OCI-LY1 (cell line): Measurements from ENCODE around the gene NSUN2.
"Not testable (repeated sequence)": the region's sequence is repeated elsewhere in the genome, so short reads cannot be mapped to it uniquely, and the experiment has no call there.

Experiments used
- H2AFZ ChIP-seq: fragments of 200-600 bp; sonication (generic), shearing (Covaris generic); 2 replicates; pipeline ENCODE4 v1.6.0; 2014; ENCODE audit warnings: antibody characterized with exemption, mild to moderate bottlenecking, low read length
- H3F3A ChIP-seq: fragments of 200-600 bp; sonication (generic), shearing (Covaris generic); 2 replicates; pipeline ENCODE4 v1.6.0; 2014; ENCODE audit warnings: mild to moderate bottlenecking, antibody characterized with exemption, low read length, moderate library complexity; ENCODE audit not compliant: insufficient read depth
- H3K27ac ChIP-seq: fragments of 200-600 bp; sonication (generic); 2 replicates; pipeline ENCODE4 v1.5.1; 2014; ENCODE audit warnings: low read length, mixed run types, mild to moderate bottlenecking, low read depth; ENCODE audit not compliant: poor library complexity, severe bottlenecking
- H3K27me3 ChIP-seq: fragments of 200-600 bp; sonication (generic); 2 replicates; pipeline ENCODE4 v1.6.0; 2014; ENCODE audit warnings: antibody characterized with exemption, mild to moderate bottlenecking, low read length, moderate library complexity; ENCODE audit not compliant: insufficient read depth
- H3K36me3 ChIP-seq: fragments of 200-600 bp; sonication (generic); 2 replicates; pipeline ENCODE4 v1.6.1; 2014; ENCODE audit warnings: mild to moderate bottlenecking, antibody characterized with exemption, low read length, moderate library complexity, mixed read lengths; ENCODE audit not compliant: insufficient read depth
- H3K4me1 ChIP-seq: fragments of 200-600 bp; sonication (generic); 2 replicates; pipeline ENCODE4 v1.5.1; 2014; ENCODE audit warnings: mild to moderate bottlenecking, low read length, moderate library complexity; ENCODE audit not compliant: insufficient read depth, severe bottlenecking
- H3K4me2 ChIP-seq: fragments of 200-600 bp; sonication (generic), shearing (Covaris generic); 2 replicates; pipeline ENCODE4 v1.6.1; 2014; ENCODE audit warnings: low read length
- H3K4me3 ChIP-seq: fragments of 200-600 bp; sonication (generic); 2 replicates; pipeline ENCODE4 v1.5.1; 2014; ENCODE audit warnings: low read length, low read depth, mild to moderate bottlenecking, mixed read lengths; ENCODE audit not compliant: poor library complexity, severe bottlenecking
- H3K79me2 ChIP-seq: fragments of 200-600 bp; shearing (Covaris generic); 2 replicates; pipeline ENCODE4 v1.6.1; 2016; ENCODE audit warnings: mixed run types, low read length, mixed read lengths; ENCODE audit not compliant: insufficient read depth
- H3K9ac ChIP-seq: fragments of 200-600 bp; sonication (generic), shearing (Covaris generic); 2 replicates; pipeline ENCODE4 v1.6.1; 2014; ENCODE audit warnings: mild to moderate bottlenecking, low read length, mixed read lengths
- H3K9me2 ChIP-seq: fragments of 200-600 bp; sonication (generic), shearing (Covaris generic); 2 replicates; pipeline ENCODE4 v1.6.1; 2014; ENCODE audit warnings: low read depth, mild to moderate bottlenecking, low read length, mixed read lengths
- H3K9me3 ChIP-seq: fragments of 200-600 bp; shearing (Covaris generic); 2 replicates; pipeline ENCODE4 v1.6.1; 2014; ENCODE audit warnings: low read length, mixed read lengths
- H4K20me1 ChIP-seq: fragments of 200-600 bp; sonication (generic), shearing (Covaris generic); 2 replicates; pipeline ENCODE4 v1.6.0; 2016; ENCODE audit warnings: mild to moderate bottlenecking, low read length; ENCODE audit not compliant: insufficient read depth
- EZH2 ChIP-seq: fragments of 200-600 bp; sonication (generic), shearing (Covaris generic); IDR thresholded peaks from 2 replicates; pipeline ENCODE4 v1.8.0; 2017; ENCODE audit warnings: borderline replicate concordance, mixed run types, mild to moderate bottlenecking, antibody characterized with exemption, low read length, moderate library complexity, mixed read lengths
- TF ChIP-seq, protein P1 (sequence below): fragments of 200-600 bp; sonication (generic), shearing (Covaris generic); IDR thresholded peaks from 2 replicates; pipeline ENCODE4 v1.5.1; 2017; ENCODE audit warnings: mild to moderate bottlenecking, antibody characterized with exemption, low read length, moderate library complexity, mixed read lengths

The NSUN2 gene

GRCh38 chr5:6572086-6572824, 60.6 kb downstream of the NSUN2 start:
- Histone ChIP-seq H3K27ac (no peak overlapping the region), H3F3A (no peaks in the 10 kb centered on the region), H3K9me2 (no peaks in the 10 kb centered on the region), H4K20me1 (no peaks in the 10 kb centered on the region), H3K4me2 (no peak overlapping the region), H3K9me3 (no peaks in the 10 kb centered on the region), H3K79me2 (no peaks in the 10 kb centered on the region), H3K27me3 (peaks cover 7% of the 10 kb centered on the region; the same call in 1 of the 2 replicates), H3K4me1 (no peaks in the 10 kb centered on the region), H3K36me3 (no peaks in the 10 kb centered on the region), H3K4me3 (no peak overlapping the region), H2AFZ (no peak overlapping the region), H3K9ac (no peak overlapping the region)
- TF ChIP-seq, protein P1, sequence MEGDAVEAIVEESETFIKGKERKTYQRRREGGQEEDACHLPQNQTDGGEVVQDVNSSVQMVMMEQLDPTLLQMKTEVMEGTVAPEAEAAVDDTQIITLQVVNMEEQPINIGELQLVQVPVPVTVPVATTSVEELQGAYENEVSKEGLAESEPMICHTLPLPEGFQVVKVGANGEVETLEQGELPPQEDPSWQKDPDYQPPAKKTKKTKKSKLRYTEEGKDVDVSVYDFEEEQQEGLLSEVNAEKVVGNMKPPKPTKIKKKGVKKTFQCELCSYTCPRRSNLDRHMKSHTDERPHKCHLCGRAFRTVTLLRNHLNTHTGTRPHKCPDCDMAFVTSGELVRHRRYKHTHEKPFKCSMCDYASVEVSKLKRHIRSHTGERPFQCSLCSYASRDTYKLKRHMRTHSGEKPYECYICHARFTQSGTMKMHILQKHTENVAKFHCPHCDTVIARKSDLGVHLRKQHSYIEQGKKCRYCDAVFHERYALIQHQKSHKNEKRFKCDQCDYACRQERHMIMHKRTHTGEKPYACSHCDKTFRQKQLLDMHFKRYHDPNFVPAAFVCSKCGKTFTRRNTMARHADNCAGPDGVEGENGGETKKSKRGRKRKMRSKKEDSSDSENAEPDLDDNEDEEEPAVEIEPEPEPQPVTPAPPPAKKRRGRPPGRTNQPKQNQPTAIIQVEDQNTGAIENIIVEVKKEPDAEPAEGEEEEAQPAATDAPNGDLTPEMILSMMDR: no peak
- TF ChIP-seq EZH2: no peak

GRCh38 chr5:6571607-6572006, 61.2 kb downstream of the NSUN2 start:
- H3K9me3 ChIP-seq, H4K20me1 ChIP-seq, H3K4me1 ChIP-seq, H3F3A ChIP-seq, H3K9ac ChIP-seq, H3K27ac ChIP-seq, H3K27me3 ChIP-seq, H3K79me2 ChIP-seq, H3K4me2 ChIP-seq, H3K9me2 ChIP-seq, H3K36me3 ChIP-seq, H2AFZ ChIP-seq, H3K4me3 ChIP-seq: not testable (repeated sequence)

GRCh38 chr5:6570530-6570929, 62.3 kb downstream of the NSUN2 start:
- Histone ChIP-seq H3K9ac (no peak overlapping the region), H3F3A (no peaks in the 10 kb centered on the region), H2AFZ (no peak overlapping the region), H3K27ac (no peak overlapping the region), H3K27me3 (peaks cover 7% of the 10 kb centered on the region; the same call in 1 of the 2 replicates), H3K79me2 (no peaks in the 10 kb centered on the region), H4K20me1 (no peaks in the 10 kb centered on the region), H3K36me3 (no peaks in the 10 kb centered on the region), H3K4me2 (no peak overlapping the region), H3K9me2 (no peaks in the 10 kb centered on the region), H3K4me1 (no peaks in the 10 kb centered on the region), H3K9me3 (no peaks in the 10 kb centered on the region), H3K4me3 (no peak overlapping the region)
- no peak for TF ChIP-seq EZH2
- TF ChIP-seq, protein P1: no peak

DNA sequence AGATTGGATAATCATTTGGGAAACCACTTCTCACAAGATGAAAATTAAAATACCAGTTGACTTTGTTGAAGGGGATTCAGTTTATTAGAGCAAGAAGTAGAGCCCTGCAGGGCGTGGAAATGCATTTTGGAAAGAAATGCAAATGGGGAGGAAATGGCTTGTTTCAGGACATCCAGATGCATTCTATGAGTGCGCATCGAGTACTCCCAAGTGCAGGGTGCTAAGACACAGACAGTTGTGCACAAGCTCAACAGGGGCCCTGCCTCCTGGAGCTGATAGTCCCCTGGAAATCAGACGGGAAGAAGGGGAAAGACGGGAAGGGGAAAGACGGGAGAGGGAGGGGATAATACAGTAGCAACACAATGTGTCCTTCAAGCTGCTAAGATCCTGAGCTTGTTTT, 64.0 kb downstream of the NSUN2 start:
- Histone ChIP-seq H2AFZ (no peak overlapping the region), H3K4me1 (no peaks in the 10 kb centered on the region), H3K36me3 (no peaks in the 10 kb centered on the region), H3F3A (no peaks in the 10 kb centered on the region), H3K27ac (no peak overlapping the region), H3K9me3 (no peaks in the 10 kb centered on the region), H3K9ac (no peak overlapping the region), H3K79me2 (no peaks in the 10 kb centered on the region), H3K4me3 (no peak overlapping the region), H4K20me1 (no peaks in the 10 kb centered on the region), H3K9me2 (no peaks in the 10 kb centered on the region), H3K4me2 (no peak overlapping the region), H3K27me3 (peaks cover 6% of the 10 kb centered on the region; the same call in 1 of the 2 replicates)
- TF ChIP-seq EZH2: no peak
- TF ChIP-seq, protein P1: no peak
